ENCODE results near the gene ADCY9.

- no peak for TF ChIP-seq CTCF (IDR thresholded peaks at IDR 0.05)
- TF ChIP-seq POLR2A (IDR thresholded peaks at IDR 0.05) = no peak
Observed at GRCh38 chr16:4114257-4115208, 1.7 kb downstream of the ADCY9 start.

Data from esophagus squamous epithelium (tissue), 4 donors.